Measurements from ENCODE around the gene GPR137. TPM values are rescaled to one million over a fixed set of nuclear protein-coding genes. Genes with fewer than 3 reads are reported as not detected.
A peak's percentile ranks its signal among the peaks of the same experiment; 100 is the strongest.

GPR137 gene
- total and polyA plus RNA-seq, 10 of the 15 experiments (the other 5 are each of a cell fraction or from before 2014, with no cell fraction given): 0.37 to 29.2 (median 13.8) TPM

DNA sequence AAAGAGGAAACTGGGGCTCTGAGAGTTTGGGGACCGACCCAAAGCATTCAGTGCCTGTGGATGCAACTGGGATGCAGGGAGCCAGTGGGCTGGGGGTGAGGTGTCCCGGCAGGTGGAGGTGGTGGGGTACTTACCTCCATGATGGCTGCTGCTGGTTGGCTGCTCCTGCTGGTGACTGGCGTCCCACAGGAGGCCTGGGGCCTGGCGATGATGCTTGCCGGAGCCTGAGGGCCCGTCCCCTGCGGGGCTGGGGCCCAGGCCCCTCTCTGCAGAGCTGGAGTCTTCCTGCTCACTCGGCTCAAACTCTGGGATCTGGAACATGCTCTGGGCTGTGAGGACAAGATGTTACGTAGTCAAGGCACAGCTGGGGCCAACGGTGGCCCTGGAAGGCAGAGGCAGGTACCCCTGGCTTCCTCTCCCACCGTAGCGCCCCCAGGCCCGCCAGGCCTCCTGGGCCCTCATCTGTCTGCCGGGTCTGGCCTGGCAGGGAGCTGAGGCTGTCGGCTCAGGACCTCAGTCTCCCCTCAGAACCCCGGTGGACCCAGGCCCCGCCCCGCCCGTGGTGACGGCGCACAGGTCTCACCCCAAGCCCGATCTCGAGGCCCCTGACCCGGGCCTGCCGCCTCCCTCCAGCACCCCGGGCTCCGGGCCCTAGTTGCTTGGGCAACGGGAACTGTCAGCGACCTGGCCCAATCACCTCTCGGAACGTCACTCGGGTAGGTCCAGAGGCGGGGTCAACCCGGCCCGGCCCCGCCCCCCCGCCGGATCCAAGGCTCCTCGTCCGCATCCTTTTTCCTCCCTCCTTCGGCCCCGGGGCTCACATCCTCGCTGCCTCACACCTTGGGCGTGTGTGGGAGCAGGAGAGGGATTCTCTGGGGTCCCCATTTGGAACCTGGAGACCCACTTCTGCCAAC lies 1.3 kb upstream of the GPR137 start, which contains the start of gene BAD (continued):
- TF ChIP-seq, protein P1, sequence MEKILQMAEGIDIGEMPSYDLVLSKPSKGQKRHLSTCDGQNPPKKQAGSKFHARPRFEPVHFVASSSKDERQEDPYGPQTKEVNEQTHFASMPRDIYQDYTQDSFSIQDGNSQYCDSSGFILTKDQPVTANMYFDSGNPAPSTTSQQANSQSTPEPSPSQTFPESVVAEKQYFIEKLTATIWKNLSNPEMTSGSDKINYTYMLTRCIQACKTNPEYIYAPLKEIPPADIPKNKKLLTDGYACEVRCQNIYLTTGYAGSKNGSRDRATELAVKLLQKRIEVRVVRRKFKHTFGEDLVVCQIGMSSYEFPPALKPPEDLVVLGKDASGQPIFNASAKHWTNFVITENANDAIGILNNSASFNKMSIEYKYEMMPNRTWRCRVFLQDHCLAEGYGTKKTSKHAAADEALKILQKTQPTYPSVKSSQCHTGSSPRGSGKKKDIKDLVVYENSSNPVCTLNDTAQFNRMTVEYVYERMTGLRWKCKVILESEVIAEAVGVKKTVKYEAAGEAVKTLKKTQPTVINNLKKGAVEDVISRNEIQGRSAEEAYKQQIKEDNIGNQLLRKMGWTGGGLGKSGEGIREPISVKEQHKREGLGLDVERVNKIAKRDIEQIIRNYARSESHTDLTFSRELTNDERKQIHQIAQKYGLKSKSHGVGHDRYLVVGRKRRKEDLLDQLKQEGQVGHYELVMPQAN (conservative IDR thresholded peaks at IDR 0.05): no peak
- TF ChIP-seq, protein P2, sequence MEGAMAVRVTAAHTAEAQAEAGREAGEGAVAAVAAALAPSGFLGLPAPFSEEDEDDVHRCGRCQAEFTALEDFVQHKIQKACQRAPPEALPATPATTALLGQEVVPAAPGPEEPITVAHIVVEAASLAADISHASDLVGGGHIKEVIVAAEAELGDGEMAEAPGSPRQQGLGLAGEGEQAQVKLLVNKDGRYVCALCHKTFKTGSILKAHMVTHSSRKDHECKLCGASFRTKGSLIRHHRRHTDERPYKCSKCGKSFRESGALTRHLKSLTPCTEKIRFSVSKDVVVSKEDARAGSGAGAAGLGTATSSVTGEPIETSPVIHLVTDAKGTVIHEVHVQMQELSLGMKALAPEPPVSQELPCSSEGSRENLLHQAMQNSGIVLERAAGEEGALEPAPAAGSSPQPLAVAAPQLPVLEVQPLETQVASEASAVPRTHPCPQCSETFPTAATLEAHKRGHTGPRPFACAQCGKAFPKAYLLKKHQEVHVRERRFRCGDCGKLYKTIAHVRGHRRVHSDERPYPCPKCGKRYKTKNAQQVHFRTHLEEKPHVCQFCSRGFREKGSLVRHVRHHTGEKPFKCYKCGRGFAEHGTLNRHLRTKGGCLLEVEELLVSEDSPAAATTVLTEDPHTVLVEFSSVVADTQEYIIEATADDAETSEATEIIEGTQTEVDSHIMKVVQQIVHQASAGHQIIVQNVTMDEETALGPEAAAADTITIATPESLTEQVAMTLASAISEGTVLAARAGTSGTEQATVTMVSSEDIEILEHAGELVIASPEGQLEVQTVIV (IDR thresholded peaks at IDR 0.05; ENCODE audit: borderline replicate concordance, partially characterized antibody): no peak
- TF ChIP-seq JUND (IDR thresholded peaks at IDR 0.05; ENCODE audit: low read depth, low read length) (no peak), CBX3 (IDR thresholded peaks at IDR 0.05; ENCODE audit: borderline replicate concordance, low read depth) (no peak), KAT2A (conservative IDR thresholded peaks at IDR 0.05; ENCODE audit: control insufficient read depth, low read depth, low read length) (no peak), CBX5 (IDR thresholded peaks at IDR 0.05; ENCODE audit: low read depth) (no peak), EED (IDR thresholded peaks at IDR 0.05; ENCODE audit: low read depth) (no peak; the same call in 1 of the 2 replicates), CHD4 (IDR thresholded peaks at IDR 0.05) (no peak), HDAC6 (IDR thresholded peaks at IDR 0.05; ENCODE audit: unreplicated experiment) (no peak), NR2C2 (IDR thresholded peaks at IDR 0.05; ENCODE audit: borderline replicate concordance, control insufficient read depth, insufficient read length, low read depth) (no peak), DPF2 (IDR thresholded peaks at IDR 0.05) (no peak), ZNF274 (IDR thresholded peaks at IDR 0.05; ENCODE audit: insufficient read depth, insufficient read length) (no peak), BHLHE40 (IDR thresholded peaks at IDR 0.05; ENCODE audit: borderline replicate concordance in 1 of 2, low read depth in 2 of 2, low read length in 1 of 2) (peak; percentile 14 to 30; a peak in 1 of 4 replicates), POLR2AphosphoS5 (IDR thresholded peaks at IDR 0.05; ENCODE audit: low read length) (no peak), HDGF (IDR thresholded peaks at IDR 0.05) (0 out of 2 replicates have a peak, but pooled peaks have one; percentile 21), MTA3 (IDR thresholded peaks at IDR 0.05; ENCODE audit: borderline replicate concordance, low read length) (no peak)
- TF ChIP-seq, protein P3, sequence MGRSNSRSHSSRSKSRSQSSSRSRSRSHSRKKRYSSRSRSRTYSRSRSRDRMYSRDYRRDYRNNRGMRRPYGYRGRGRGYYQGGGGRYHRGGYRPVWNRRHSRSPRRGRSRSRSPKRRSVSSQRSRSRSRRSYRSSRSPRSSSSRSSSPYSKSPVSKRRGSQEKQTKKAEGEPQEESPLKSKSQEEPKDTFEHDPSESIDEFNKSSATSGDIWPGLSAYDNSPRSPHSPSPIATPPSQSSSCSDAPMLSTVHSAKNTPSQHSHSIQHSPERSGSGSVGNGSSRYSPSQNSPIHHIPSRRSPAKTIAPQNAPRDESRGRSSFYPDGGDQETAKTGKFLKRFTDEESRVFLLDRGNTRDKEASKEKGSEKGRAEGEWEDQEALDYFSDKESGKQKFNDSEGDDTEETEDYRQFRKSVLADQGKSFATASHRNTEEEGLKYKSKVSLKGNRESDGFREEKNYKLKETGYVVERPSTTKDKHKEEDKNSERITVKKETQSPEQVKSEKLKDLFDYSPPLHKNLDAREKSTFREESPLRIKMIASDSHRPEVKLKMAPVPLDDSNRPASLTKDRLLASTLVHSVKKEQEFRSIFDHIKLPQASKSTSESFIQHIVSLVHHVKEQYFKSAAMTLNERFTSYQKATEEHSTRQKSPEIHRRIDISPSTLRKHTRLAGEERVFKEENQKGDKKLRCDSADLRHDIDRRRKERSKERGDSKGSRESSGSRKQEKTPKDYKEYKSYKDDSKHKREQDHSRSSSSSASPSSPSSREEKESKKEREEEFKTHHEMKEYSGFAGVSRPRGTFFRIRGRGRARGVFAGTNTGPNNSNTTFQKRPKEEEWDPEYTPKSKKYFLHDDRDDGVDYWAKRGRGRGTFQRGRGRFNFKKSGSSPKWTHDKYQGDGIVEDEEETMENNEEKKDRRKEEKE (IDR thresholded peaks at IDR 0.05): no peak
- TF ChIP-seq, protein P4, sequence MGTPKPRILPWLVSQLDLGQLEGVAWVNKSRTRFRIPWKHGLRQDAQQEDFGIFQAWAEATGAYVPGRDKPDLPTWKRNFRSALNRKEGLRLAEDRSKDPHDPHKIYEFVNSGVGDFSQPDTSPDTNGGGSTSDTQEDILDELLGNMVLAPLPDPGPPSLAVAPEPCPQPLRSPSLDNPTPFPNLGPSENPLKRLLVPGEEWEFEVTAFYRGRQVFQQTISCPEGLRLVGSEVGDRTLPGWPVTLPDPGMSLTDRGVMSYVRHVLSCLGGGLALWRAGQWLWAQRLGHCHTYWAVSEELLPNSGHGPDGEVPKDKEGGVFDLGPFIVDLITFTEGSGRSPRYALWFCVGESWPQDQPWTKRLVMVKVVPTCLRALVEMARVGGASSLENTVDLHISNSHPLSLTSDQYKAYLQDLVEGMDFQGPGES (IDR thresholded peaks at IDR 0.05): peak; percentile 59
- TF ChIP-seq, protein P5, sequence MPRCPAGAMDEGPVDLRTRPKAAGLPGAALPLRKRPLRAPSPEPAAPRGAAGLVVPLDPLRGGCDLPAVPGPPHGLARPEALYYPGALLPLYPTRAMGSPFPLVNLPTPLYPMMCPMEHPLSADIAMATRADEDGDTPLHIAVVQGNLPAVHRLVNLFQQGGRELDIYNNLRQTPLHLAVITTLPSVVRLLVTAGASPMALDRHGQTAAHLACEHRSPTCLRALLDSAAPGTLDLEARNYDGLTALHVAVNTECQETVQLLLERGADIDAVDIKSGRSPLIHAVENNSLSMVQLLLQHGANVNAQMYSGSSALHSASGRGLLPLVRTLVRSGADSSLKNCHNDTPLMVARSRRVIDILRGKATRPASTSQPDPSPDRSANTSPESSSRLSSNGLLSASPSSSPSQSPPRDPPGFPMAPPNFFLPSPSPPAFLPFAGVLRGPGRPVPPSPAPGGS (IDR thresholded peaks at IDR 0.05; ENCODE audit: borderline replicate concordance, insufficient read depth, low read depth, low read length, poor library complexity, severe bottlenecking): no peak
